ENCODE measurements around the gene THADA.

DNA sequence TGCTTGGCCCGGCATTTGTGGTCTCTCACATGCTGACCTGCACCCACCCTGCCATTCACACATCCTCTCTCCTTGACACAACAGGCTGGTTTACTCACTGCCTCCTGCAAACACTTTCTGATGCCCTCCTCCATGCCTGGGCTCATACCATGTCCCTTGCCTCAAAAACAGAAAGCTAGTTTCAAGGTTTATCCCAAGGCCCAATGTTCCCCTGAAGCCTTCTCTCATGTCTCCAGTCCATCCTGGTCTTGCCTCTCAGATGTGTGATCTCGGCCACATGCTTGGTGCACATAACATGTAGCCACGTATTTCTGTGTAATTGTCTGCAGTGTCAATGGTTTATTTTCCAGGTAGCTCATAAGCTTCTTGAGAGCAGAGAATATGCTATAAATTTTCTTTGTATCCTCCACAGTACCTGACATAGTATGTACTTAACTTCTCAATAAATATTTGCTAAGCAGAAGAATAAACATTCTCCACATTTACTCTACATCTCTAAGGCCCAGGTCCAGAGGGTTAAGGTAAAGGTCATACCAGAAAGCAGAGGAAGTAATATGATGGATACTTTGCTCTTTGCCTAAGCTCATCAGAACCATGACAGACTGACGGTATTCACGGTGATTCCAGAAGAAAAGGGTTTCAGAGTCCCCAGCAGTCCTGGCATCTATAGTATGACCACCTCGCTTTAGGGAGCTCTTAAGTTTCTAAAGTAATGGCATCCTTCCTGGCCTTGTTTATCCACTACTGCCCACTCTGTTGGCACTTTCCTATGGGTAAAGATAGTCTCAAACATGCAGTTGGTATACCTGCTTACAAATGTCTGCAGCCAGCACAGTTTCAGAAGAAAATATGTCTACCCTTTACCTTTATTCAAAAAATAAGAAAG is 206.0 kb downstream of the THADA start:
- TF ChIP-seq, protein P1, sequence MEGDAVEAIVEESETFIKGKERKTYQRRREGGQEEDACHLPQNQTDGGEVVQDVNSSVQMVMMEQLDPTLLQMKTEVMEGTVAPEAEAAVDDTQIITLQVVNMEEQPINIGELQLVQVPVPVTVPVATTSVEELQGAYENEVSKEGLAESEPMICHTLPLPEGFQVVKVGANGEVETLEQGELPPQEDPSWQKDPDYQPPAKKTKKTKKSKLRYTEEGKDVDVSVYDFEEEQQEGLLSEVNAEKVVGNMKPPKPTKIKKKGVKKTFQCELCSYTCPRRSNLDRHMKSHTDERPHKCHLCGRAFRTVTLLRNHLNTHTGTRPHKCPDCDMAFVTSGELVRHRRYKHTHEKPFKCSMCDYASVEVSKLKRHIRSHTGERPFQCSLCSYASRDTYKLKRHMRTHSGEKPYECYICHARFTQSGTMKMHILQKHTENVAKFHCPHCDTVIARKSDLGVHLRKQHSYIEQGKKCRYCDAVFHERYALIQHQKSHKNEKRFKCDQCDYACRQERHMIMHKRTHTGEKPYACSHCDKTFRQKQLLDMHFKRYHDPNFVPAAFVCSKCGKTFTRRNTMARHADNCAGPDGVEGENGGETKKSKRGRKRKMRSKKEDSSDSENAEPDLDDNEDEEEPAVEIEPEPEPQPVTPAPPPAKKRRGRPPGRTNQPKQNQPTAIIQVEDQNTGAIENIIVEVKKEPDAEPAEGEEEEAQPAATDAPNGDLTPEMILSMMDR (IDR thresholded peaks at IDR 0.05) = no peak
- no peak for TF ChIP-seq POLR2A (IDR thresholded peaks at IDR 0.05)
